Measurements from ENCODE around the gene IL3. TPM values are rescaled to one million over a fixed set of nuclear protein-coding genes. Genes with fewer than 3 reads are reported as not detected.

Gene IL3
- total RNA-seq, 1 experiment from 2014 or later = not detected

DNA sequence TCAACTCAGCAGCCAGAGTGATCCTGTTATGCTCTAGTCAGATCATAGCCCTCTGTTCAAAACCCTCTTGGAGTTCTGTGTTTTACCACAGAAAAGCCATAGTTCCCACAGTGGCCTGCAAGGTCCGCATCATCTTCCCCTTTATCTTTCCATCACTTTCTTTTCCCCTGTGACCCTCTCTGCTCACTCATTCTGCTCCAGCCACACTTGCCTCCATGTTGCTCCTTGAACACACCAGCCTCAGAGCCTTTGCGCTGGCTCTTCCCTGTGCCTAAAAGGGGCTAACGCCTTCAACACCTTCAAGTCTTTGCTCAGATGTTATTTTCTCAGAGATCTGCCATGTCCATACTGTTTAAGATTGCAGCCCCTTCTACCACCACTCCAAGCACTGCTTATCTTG, 39.5 kb downstream of the IL3 start:
- ChIA-PET POLR2A (ENCODE audit: low non-redundant PET) (no interaction called here), CTCF (no interaction called here)
- H3K36me3 ChIP-seq (ENCODE audit: insufficient read depth, low read length, poor library complexity, severe bottlenecking) = no peaks in the 10 kb centered on the region
- no peaks in the 10 kb centered on the region for H3K27me3 ChIP-seq (replicated peaks; ENCODE audit: insufficient read depth, low read depth, low read length, poor library complexity)
- TF ChIP-seq, protein P1, sequence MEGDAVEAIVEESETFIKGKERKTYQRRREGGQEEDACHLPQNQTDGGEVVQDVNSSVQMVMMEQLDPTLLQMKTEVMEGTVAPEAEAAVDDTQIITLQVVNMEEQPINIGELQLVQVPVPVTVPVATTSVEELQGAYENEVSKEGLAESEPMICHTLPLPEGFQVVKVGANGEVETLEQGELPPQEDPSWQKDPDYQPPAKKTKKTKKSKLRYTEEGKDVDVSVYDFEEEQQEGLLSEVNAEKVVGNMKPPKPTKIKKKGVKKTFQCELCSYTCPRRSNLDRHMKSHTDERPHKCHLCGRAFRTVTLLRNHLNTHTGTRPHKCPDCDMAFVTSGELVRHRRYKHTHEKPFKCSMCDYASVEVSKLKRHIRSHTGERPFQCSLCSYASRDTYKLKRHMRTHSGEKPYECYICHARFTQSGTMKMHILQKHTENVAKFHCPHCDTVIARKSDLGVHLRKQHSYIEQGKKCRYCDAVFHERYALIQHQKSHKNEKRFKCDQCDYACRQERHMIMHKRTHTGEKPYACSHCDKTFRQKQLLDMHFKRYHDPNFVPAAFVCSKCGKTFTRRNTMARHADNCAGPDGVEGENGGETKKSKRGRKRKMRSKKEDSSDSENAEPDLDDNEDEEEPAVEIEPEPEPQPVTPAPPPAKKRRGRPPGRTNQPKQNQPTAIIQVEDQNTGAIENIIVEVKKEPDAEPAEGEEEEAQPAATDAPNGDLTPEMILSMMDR (conservative IDR thresholded peaks at IDR 0.05; ENCODE audit: low read depth, low read length) = no peak
- TF ChIP-seq EZH2 (IDR thresholded peaks at IDR 0.05; ENCODE audit: borderline replicate concordance, low read depth, low read length, poor library complexity, severe bottlenecking) = no peak
- no peak overlapping the region for H3K4me3 ChIP-seq (ENCODE audit: low read depth, low read length, poor library complexity, severe bottlenecking)
- no peaks in the 10 kb centered on the region for H3K4me1 ChIP-seq (ENCODE audit: insufficient read depth, low read length, poor library complexity, severe bottlenecking)
- no peak for DNase-seq (ENCODE audit: low spot score)
- BruUV-seq (replicated peaks) = no TSS peak
- intact Hi-C loops (cut with micrococcal nuclease; ENCODE audit: unreplicated experiment) = no loop called here
- no peak overlapping the region for H3K27ac ChIP-seq (ENCODE audit: low read depth, low read length, poor library complexity, severe bottlenecking)
- H3K9me3 ChIP-seq (ENCODE audit: low read depth, low read length, poor library complexity, severe bottlenecking) = no peaks in the 10 kb centered on the region

DNA sequence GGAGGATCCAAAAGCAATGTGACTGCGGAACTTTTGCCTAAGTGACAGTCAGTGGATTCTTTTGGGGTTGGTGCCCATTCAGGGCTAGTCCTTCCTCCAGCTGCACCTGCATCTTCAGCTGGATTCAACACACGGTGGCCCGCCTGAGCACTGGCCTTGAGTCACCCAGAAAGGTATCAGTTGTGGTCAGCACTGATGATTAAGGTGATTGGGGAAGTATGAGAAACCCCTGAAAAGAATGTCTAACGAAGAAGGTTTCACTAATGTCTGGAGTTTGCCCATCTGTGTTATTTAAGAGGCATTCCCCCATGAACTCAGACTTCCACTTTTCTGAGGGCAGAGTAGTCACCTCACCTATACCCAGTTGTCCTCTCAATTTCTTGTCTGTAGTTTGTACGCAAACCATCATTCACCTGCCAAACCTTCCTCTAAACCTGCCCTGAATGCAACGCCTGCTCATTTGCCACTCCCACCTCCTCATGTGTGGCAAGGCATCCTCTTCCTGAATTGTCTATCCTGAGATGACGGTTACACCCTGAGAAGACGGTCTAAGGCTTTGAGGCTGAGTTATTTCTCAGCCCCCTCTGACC, 40.3 kb downstream of the IL3 start:
- ChIA-PET POLR2A (ENCODE audit: low non-redundant PET) (no interaction called here), CTCF (no interaction called here)
- no TSS peak for BruUV-seq (replicated peaks)
- no peak for TF ChIP-seq EZH2 (IDR thresholded peaks at IDR 0.05; ENCODE audit: borderline replicate concordance, low read depth, low read length, poor library complexity, severe bottlenecking)
- TF ChIP-seq, protein P1 (conservative IDR thresholded peaks at IDR 0.05; ENCODE audit: low read depth, low read length) = no peak
- no peak overlapping the region for H3K4me3 ChIP-seq (ENCODE audit: low read depth, low read length, poor library complexity, severe bottlenecking)
- no peaks in the 10 kb centered on the region for H3K9me3 ChIP-seq (ENCODE audit: low read depth, low read length, poor library complexity, severe bottlenecking)
- H3K4me1 ChIP-seq (ENCODE audit: insufficient read depth, low read length, poor library complexity, severe bottlenecking) = no peaks in the 10 kb centered on the region
- intact Hi-C loops (cut with micrococcal nuclease; ENCODE audit: unreplicated experiment) = no loop called here
- no peak overlapping the region for H3K27ac ChIP-seq (ENCODE audit: low read depth, low read length, poor library complexity, severe bottlenecking)
- DNase-seq (ENCODE audit: low spot score) = no peak
- H3K36me3 ChIP-seq (ENCODE audit: insufficient read depth, low read length, poor library complexity, severe bottlenecking) = no peaks in the 10 kb centered on the region
- no peaks in the 10 kb centered on the region for H3K27me3 ChIP-seq (replicated peaks; ENCODE audit: insufficient read depth, low read depth, low read length, poor library complexity)

DNA sequence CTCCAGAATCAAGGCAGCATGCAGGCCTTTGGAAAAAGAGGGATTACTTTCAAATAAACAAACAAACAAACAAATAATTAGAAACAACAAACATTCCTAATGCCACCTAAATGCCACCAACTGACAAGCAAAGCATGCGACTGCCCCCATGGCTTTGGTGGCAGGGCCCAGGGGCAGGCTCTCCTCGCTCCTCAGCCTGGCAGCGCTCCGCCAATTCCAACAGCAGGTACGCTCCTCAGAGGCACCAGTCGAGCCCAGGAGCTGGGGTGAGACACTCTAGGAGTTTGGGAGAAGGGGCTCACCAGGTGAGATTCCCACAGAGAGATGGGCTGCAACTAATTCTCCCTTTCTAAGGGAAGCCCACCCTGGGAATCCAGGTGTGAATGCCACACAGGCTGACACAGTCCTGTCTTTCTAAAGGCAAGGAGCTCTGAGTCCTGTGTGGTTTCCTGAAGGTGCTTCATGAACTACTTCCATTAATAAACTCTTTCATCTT, 41.0 kb downstream of the IL3 start:
- H3K27me3 ChIP-seq (replicated peaks; ENCODE audit: insufficient read depth, low read depth, low read length, poor library complexity) = no peaks in the 10 kb centered on the region
- no peak for DNase-seq (ENCODE audit: low spot score)

More for the DNA sequence above, 41.0 kb downstream of the IL3 start:
- no peaks in the 10 kb centered on the region for H3K9me3 ChIP-seq (ENCODE audit: low read depth, low read length, poor library complexity, severe bottlenecking)
- no peak for TF ChIP-seq EZH2 (IDR thresholded peaks at IDR 0.05; ENCODE audit: borderline replicate concordance, low read depth, low read length, poor library complexity, severe bottlenecking)
- TF ChIP-seq, protein P1 (conservative IDR thresholded peaks at IDR 0.05; ENCODE audit: low read depth, low read length) = no peak
- H3K27ac ChIP-seq (ENCODE audit: low read depth, low read length, poor library complexity, severe bottlenecking) = no peak overlapping the region
- ChIA-PET CTCF (no interaction called here), POLR2A (ENCODE audit: low non-redundant PET) (no interaction called here)
- H3K4me1 ChIP-seq (ENCODE audit: insufficient read depth, low read length, poor library complexity, severe bottlenecking) = no peaks in the 10 kb centered on the region
- no peak overlapping the region for H3K4me3 ChIP-seq (ENCODE audit: low read depth, low read length, poor library complexity, severe bottlenecking)
- no TSS peak for BruUV-seq (replicated peaks)
- H3K36me3 ChIP-seq (ENCODE audit: insufficient read depth, low read length, poor library complexity, severe bottlenecking) = no peaks in the 10 kb centered on the region
- intact Hi-C loops (cut with micrococcal nuclease; ENCODE audit: unreplicated experiment) = no loop called here

Measured in A673 (cell line).